HG02885 (cell line): ENCODE data around the gene C16orf96.
"Not testable (repeated sequence)": the region's sequence is repeated elsewhere in the genome, so short reads cannot be mapped to it uniquely, and the experiment has no call there.

Experiments
- ATAC-seq: cut with Tn5 transposase; IDR thresholded peaks from one replicate; pipeline ENCODE4 v1.9.1; 2021; ENCODE audit warnings: mild to moderate bottlenecking; ENCODE audit not compliant: unreplicated experiment, poor library complexity

C16orf96 gene

GRCh38 chr16:4557973-4558372 is 1.8 kb downstream of the C16orf96 start:
- no peak for ATAC-seq

DNA sequence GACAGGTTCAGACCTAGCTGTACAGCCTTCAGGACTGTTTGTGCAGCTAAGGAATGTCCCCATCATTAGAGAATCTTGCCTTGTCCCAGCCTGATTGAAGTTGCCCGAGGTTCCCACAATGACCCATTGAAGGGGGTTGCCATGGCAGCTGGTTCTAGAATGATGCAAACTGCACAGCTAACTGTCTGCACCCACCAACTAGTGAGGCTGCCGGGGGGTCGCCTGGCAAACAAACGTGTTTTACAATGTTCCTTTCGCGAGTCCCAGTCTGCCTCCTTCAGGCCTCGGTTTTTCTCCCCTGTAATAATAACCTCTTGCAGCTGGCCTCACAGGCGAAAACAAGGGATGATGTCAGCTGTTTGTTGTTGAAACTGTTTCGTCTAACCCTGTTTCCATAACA is 5.5 kb downstream of the C16orf96 start:
- ATAC-seq = no peak

GRCh38 chr16:4564661-4565267 is 8.6 kb downstream of the C16orf96 start:
- no peak for ATAC-seq

GRCh38 chr16:4566144-4566543 is 10.0 kb downstream of the C16orf96 start:
- ATAC-seq = no peak

- ATAC-seq = no peak
Measured at GRCh38 chr16:4570086-4570485, 13.9 kb downstream of the C16orf96 start.

DNA sequence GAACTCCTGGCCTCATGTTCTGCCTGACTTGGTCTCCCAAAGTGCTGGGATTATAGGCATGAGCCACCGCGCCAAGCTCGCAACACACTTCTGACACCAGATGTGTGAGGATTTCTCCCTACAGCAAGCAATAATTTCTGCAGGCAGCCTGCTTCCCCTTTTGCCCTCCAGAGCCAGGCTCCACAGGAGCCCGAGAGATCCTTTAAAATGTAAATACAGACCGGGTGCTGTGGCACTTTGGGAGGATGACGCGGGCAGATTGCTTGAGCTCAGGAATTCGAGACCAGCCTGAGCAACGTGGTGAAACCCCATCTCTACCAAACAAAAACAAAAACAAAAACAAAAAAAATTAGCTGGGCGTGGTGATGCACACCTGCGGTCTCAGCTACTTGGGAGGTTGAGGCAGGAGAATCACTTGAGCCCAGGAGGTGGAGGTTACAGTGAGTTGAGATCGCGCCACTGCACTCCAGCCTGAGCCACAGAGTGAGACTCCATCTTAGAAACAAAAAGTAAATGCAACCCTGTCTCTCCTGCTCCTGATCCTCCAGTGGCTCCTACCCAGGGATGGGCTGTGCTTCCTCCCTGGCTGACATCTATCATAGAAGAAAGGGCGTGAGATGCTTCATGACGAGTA is 14.7 kb downstream of the C16orf96 start:
- ATAC-seq = no peak

GRCh38 chr16:4572715-4573114 is 16.6 kb downstream of the C16orf96 start:
- ATAC-seq = no peak

DNA sequence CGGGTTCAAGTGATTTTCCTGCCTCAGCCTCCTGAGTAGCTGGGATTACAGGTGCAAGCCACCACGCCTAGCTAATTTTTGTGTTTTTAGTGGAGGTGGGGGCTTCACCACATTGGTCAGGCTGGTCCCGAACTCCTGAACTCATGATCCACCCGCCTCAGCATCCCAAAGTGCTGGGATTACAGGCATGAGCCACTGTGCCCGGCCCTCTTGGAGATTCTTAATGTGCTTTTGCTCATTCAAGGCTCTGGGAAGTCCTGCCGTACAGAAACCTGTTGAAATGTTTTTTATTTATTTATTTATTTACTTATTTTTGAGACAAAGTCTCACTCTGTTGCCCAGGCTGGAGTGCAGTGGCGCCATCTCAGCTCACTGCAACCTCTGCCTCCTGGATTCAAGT is 17.8 kb downstream of the C16orf96 start:
- not testable (repeated sequence) for ATAC-seq

- ATAC-seq = no peak
Measured at GRCh38 chr16:4574919-4575705, 19.0 kb downstream of the C16orf96 start.

GRCh38 chr16:4576008-4576407 is 19.9 kb downstream of the C16orf96 start:
- ATAC-seq = no peak

DNA sequence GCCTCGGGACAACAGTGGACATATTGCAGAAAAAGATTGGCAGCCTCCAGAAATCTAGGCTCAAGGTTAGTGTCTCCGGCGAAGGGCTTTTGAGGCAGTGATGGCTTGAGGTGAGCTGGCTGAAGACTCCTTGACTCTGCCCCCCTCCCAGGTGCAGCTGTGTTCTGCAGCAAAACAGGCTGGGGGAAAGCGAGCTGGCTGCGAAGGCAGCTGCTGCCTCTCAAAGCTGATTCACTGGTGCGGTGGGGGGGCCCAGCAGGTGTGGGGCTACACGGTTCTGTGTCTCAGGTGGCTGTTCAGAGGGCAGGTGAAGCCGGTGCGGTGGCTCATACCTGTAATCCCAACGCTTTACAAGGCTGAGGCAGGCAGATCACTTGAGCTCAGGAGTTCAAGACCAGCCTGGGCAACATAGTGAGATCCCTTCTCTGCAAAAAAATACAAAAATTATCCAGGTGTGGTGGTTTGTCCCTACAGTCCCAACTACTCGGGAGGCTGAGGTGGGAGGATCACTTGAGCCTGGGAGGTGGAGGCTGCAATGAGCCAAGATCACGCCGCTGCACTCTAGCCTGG is 22.9 kb downstream of the C16orf96 start:
- no peak for ATAC-seq

DNA sequence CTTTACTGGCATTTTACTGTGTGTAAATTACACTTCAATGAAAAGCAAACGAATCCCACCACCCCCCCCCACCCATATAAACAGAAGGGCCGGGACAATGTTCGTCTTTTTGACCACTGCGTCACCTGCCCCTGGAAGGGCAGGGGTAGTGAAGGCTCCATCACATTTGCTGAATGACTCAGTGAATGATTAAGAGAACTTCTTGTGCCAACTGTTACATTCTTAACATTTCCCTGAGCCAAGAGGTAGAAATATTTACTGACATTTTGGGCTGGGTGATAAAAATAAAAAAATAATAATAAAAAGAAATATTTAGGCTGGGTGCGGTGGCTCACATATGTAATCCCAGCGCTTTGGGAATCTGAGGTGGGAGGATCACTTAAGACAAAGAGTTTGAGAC is 24.1 kb downstream of the C16orf96 start:
- ATAC-seq = no peak

GRCh38 chr16:4583906-4584305 is 27.8 kb downstream of the C16orf96 start:
- ATAC-seq = no peak

- ATAC-seq = no peak
Measured at GRCh38 chr16:4586291-4586690, 30.2 kb downstream of the C16orf96 start.

- no peak for ATAC-seq
Measured at GRCh38 chr16:4588386-4588785, 32.2 kb downstream of the C16orf96 start.

GRCh38 chr16:4588961-4589360 is 32.8 kb downstream of the C16orf96 start:
- no peak for ATAC-seq

DNA sequence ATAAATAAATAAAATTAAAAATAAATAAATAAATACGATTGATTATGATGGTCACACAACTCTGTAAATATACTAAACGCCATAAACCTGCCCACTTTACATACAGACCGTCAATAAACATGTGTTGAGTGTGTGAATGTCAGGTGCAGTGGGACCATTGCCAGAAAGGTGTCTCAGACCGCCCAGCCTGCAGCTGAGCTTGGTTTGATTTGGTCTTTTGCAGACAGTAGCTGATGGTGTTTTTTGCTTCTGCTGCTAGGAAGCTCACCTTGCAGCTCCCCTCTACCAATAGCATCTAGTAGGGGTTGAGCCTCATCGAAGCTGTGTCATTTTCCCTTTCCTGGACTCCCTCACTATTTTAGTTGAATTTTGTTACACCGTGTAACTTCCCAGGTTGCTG is 35.1 kb downstream of the C16orf96 start:
- no peak for ATAC-seq

- no peak for ATAC-seq
Measured at GRCh38 chr16:4591706-4592470, 35.7 kb downstream of the C16orf96 start.

DNA sequence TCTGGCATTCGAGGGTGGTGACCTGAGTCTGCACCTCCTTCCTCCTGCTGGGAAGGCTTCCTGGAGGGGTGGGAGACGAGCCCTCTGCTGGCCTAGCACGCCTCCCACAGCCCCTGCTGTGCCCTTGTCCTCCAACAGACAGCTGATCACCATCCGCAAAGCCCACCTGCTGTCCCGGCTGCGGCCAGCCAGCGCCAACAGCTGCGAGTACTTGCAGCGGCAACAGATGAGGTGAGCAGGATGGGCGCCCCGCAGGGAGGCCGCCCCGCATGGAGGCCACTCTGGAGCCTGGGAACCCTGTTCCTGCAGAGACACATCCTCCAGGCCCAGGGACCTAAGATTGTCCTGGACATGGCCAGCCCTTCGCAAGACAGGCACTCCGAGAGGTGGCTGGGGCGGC is 36.9 kb downstream of the C16orf96 start:
- no peak for ATAC-seq
